Thyroid gland (tissue), 4 donors: ENCODE results near the gene RPS27A.

Source experiments
- POLR2A ChIP-seq, 2 donors: fragments of 450-650 bp; IDR thresholded peaks; one replicate each; pipeline ENCODE4 v1.6.1; 2017; ENCODE audit warnings: antibody characterized with exemption in 2 of 2, mild to moderate bottlenecking in 2 of 2, moderate library complexity in 1 of 2
- TF ChIP-seq, protein P1 (sequence below), 6 experiments: fragments of 200-600 bp in 3 of 6; fragments of 450-650 bp in 3 of 6; sonication (generic) in 3 of 6; IDR thresholded peaks; one replicate each; pipeline ENCODE4 v1.5.1; 2016 to 2019; ENCODE audit warnings: antibody characterized with exemption in 6 of 6, mild to moderate bottlenecking in 2 of 6, inconsistent platforms in 1 of 6, moderate library complexity in 1 of 6

DNA sequence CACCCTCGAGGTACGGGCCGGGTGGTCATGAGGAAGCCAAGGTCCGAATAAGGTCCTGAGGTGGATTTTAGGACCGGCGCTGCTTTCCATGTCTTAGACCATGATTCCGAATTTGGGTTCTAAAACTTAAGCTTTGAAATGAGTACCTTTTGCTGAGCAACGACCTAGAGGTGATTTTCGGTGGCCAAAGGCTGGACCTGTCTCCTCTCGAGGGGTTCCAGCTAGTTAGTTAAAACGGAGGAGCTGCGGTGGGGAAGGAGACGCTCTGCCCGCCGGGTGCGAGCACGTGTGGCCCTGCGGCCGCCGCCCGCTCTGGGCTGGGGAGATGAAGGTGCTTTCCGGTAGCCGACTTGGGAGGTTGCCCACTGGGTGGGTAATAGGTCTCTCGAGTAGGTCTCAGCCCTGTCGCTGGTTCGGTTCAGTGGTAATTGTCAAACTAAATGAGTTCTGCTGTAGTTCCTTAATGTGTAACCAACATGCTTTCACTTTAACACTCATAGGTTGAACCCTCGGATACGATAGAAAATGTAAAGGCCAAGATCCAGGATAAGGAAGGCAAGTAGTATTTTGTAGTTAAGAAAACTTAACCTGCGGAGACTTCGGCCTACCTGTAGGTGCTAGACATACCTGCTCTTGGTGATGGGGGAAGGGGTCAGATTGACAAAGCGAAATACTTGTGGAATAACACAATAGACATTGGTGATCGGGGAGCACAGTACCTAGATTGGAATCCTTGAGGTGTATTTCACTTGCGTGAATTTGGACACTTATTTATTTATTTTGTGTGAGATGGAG is 572 bp downstream of the RPS27A start:
- no peak for TF ChIP-seq POLR2A (IDR thresholded peaks at IDR 0.05)
- TF ChIP-seq, protein P1, sequence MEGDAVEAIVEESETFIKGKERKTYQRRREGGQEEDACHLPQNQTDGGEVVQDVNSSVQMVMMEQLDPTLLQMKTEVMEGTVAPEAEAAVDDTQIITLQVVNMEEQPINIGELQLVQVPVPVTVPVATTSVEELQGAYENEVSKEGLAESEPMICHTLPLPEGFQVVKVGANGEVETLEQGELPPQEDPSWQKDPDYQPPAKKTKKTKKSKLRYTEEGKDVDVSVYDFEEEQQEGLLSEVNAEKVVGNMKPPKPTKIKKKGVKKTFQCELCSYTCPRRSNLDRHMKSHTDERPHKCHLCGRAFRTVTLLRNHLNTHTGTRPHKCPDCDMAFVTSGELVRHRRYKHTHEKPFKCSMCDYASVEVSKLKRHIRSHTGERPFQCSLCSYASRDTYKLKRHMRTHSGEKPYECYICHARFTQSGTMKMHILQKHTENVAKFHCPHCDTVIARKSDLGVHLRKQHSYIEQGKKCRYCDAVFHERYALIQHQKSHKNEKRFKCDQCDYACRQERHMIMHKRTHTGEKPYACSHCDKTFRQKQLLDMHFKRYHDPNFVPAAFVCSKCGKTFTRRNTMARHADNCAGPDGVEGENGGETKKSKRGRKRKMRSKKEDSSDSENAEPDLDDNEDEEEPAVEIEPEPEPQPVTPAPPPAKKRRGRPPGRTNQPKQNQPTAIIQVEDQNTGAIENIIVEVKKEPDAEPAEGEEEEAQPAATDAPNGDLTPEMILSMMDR (IDR thresholded peaks at IDR 0.05): no peak
